Loucy (cell line): ENCODE data around the gene FBXW8.

Experiments used
- CTCF ChIP-seq: fragments of 200-600 bp; sonication (generic); conservative IDR thresholded peaks from 2 replicates; pipeline ENCODE4 v1.5.1; 2014; ENCODE audit warnings: mild to moderate bottlenecking, antibody characterized with exemption, low read length
- EZH2phosphoT487 ChIP-seq: fragments of 200-600 bp; IDR thresholded peaks from 2 replicates; pipeline ENCODE4 v1.6.1; 2018; ENCODE audit warnings: antibody characterized with exemption, mild to moderate bottlenecking, moderate library complexity, borderline replicate concordance

- TF ChIP-seq CTCF (no peak), EZH2phosphoT487 (no peak)
These were observed 134.6 kb downstream of the FBXW8 start for GRCh38 chr12:117045160-117046010.
